HepG2 (cell line): ENCODE results near the gene ZFR. TPM values are rescaled to one million over a fixed set of nuclear protein-coding genes. Genes with fewer than 3 reads are reported as not detected.

Experiments
- ADNP ChIP-seq: sonication (generic); formaldehyde crosslinking; IDR thresholded peaks from 2 replicates; pipeline ENCODE4 v1.4.0; 2020; ENCODE audit warnings: missing genetic modification reagents
- ASH2L ChIP-seq: fragments of 300-600, 200-600 bp; sonication (generic); IDR thresholded peaks from 2 replicates; pipeline ENCODE4 v1.7.0; 2017; ENCODE audit warnings: low read depth, mild to moderate bottlenecking, moderate library complexity, mixed read lengths, low read length; ENCODE audit not compliant: insufficient read length
- DPF2 ChIP-seq: sonication (generic); formaldehyde crosslinking; IDR thresholded peaks from 2 replicates; pipeline ENCODE4 v1.4.0; 2020; ENCODE audit warnings: mild to moderate bottlenecking, low read depth, missing genetic modification reagents, borderline replicate concordance
- GMEB2 ChIP-seq: IDR thresholded peaks from 2 replicates; pipeline ENCODE4 v1.6.1; 2016; ENCODE audit warnings: missing biosample characterization, missing genetic modification reagents, low read depth
- MED1 ChIP-seq: sonication (generic); formaldehyde crosslinking; IDR thresholded peaks from 2 replicates; pipeline ENCODE4 v1.4.0; 2020; ENCODE audit warnings: missing genetic modification reagents
- MYPOP ChIP-seq: sonication (generic); formaldehyde crosslinking; IDR thresholded peaks from 2 replicates; pipeline ENCODE4 v1.8.1; 2023; ENCODE audit warnings: mild to moderate bottlenecking, moderate library complexity, missing genetic modification reagents
- PHF20 ChIP-seq: sonication (generic); formaldehyde crosslinking; IDR thresholded peaks from 2 replicates; pipeline ENCODE4 v1.5.0; 2020; ENCODE audit warnings: mild to moderate bottlenecking, missing genetic modification reagents
- RAD21 ChIP-seq: fragments of 450-650 bp; formaldehyde crosslinking; IDR thresholded peaks from 2 replicates; pipeline ENCODE4 v1.5.0; 2020; ENCODE audit warnings: mild to moderate bottlenecking
- RNF219 ChIP-seq: sonication (generic); formaldehyde crosslinking; IDR thresholded peaks from 2 replicates; pipeline ENCODE4 v1.5.0; 2020; ENCODE audit warnings: mild to moderate bottlenecking, missing genetic modification reagents
- SMAD9 ChIP-seq: sonication (generic); formaldehyde crosslinking; IDR thresholded peaks from 2 replicates; pipeline ENCODE4 v1.5.1; 2020; ENCODE audit warnings: mild to moderate bottlenecking, missing genetic modification reagents
- SNAPC5 ChIP-seq: sonication (generic); formaldehyde crosslinking; IDR thresholded peaks from 2 replicates; pipeline ENCODE4 v1.8.1; 2023; ENCODE audit warnings: mild to moderate bottlenecking, missing genetic modification reagents, borderline replicate concordance
- SOX13 ChIP-seq, 3 experiments: fragments of 450-650 bp in 1 of 3; sonication (generic) in 1 of 3; formaldehyde crosslinking in 1 of 3; IDR thresholded peaks in 2 of 3; conservative IDR thresholded peaks in 1 of 3; 2 replicates each; pipeline versions ENCODE4 v1.5.0 to v1.6.1; 2016 to 2020; ENCODE audit warnings: antibody characterized with exemption in 1 of 3, mild to moderate bottlenecking in 1 of 3, missing compliant biosample characterization in 1 of 3, missing genetic modification reagents in 1 of 3, moderate library complexity in 1 of 3
- STAG1 ChIP-seq: sonication (generic); formaldehyde crosslinking; IDR thresholded peaks from 2 replicates; pipeline ENCODE4 v1.4.0; 2020; ENCODE audit warnings: missing genetic modification reagents
- TAF15 ChIP-seq: fragments of 200-400 bp; formaldehyde crosslinking; IDR thresholded peaks from one replicate; pipeline ENCODE4 v1.6.1; 2018; ENCODE audit warnings: mild to moderate bottlenecking, low read depth, low read length; ENCODE audit not compliant: poor library complexity, severe bottlenecking
- ZFX ChIP-seq: sonication (generic); formaldehyde crosslinking; IDR thresholded peaks from 2 replicates; pipeline ENCODE4 v1.4.0; 2020; ENCODE audit warnings: mild to moderate bottlenecking, low read depth, missing genetic modification reagents, moderate library complexity
- ZNF207 ChIP-seq: fragments of 450-650 bp; IDR thresholded peaks from 2 replicates; pipeline ENCODE4 v1.6.1; 2016; ENCODE audit warnings: antibody characterized with exemption, borderline replicate concordance
- ZNF331 ChIP-seq: sonication (generic); formaldehyde crosslinking; IDR thresholded peaks from 2 replicates; pipeline ENCODE4 v1.4.0; 2020; ENCODE audit warnings: missing genetic modification reagents
- ZNF362 ChIP-seq: sonication (generic); formaldehyde crosslinking; IDR thresholded peaks from 2 replicates; pipeline ENCODE4 v1.4.0; 2020; ENCODE audit warnings: missing genetic modification reagents, mild to moderate bottlenecking, borderline replicate concordance
- ZNF607 ChIP-seq: sonication (generic); formaldehyde crosslinking; IDR thresholded peaks from 2 replicates; pipeline ENCODE4 v1.5.1; 2020; ENCODE audit warnings: missing genetic modification reagents, mild to moderate bottlenecking, borderline replicate concordance
- ZNF761 ChIP-seq: sonication (generic); formaldehyde crosslinking; conservative IDR thresholded peaks from 2 replicates; pipeline ENCODE4 v1.4.0; 2020; ENCODE audit warnings: mild to moderate bottlenecking, missing genetic modification reagents
- ZNF841 ChIP-seq: sonication (generic); formaldehyde crosslinking; IDR thresholded peaks from 2 replicates; pipeline ENCODE4 v1.8.1; 2023; ENCODE audit warnings: missing genetic modification reagents, borderline replicate concordance
- ZSCAN22 ChIP-seq: sonication (generic); formaldehyde crosslinking; IDR thresholded peaks from 2 replicates; pipeline ENCODE4 v1.4.0; 2020; ENCODE audit warnings: mild to moderate bottlenecking, missing genetic modification reagents
- polyA plus RNA-seq, 8 experiments: library from polyadenylated mRNA; depleted of rRNA in 3 of 8; stranded (reverse) in 7 of 8; unstranded in 1 of 8; fragments of >200 nt; fragmentation: Illumina TruSeq in 4 of 8; extraction: Trizol in 4 of 8; gene quantifications; 2 replicates each; pipeline versions ENCODE4 v1.2.1 to v1.2.3, GENCODE V29; 2011 to 2016; ENCODE audit warnings: low read depth in 4 of 8, missing spikeins in 1 of 8, mixed read lengths in 1 of 8; ENCODE audit not compliant: insufficient read depth in 1 of 8
- total RNA-seq, 5 experiments: library from RNA; depleted of rRNA; stranded (reverse); fragments of >200 nt; fragmentation: Illumina TruSeq; extraction: Trizol; gene quantifications; 2 replicates each; pipeline ENCODE4 v1.2.3, GENCODE V29; 2016; ENCODE audit warnings: low read depth in 1 of 5

ZFR gene
- total and polyA plus RNA-seq, 2 of the 13 experiments (the other 11 are each of a cell fraction or from before 2014, with no cell fraction given), result 89.0 to 92.8 TPM

GRCh38 chr5:32490972-32491557, 46.5 kb upstream of the ZFR start (continued):
- no peak for TF ChIP-seq ZNF761 (CRISPR knock-in tag)
- TF ChIP-seq STAG1 (CRISPR knock-in tag), result no peak
- TF ChIP-seq ASH2L, result no peak
- no peak for TF ChIP-seq TAF15
- TF ChIP-seq ZNF331 (CRISPR knock-in tag), result peak; percentile 54; the same call in 1 of the 2 replicates
- TF ChIP-seq MED1, result peak; percentile 48; the same call in 1 of the 2 replicates
- no peak for TF ChIP-seq ZNF362 (CRISPR knock-in tag)
- peak; percentile 32; the same call in 1 of the 2 replicates for TF ChIP-seq ZFX (CRISPR knock-in tag)
- no peak for TF ChIP-seq ZNF607 (CRISPR knock-in tag)
- no peak for TF ChIP-seq SNAPC5
- TF ChIP-seq PHF20 (CRISPR knock-in tag), result no peak
- no peak for TF ChIP-seq DPF2 (CRISPR knock-in tag)
- TF ChIP-seq RNF219 (CRISPR knock-in tag), result no peak
- no peak for TF ChIP-seq RAD21
- TF ChIP-seq ZNF207, result no peak
- TF ChIP-seq SOX13 (IDR thresholded peaks at IDR 0.05), result 0 out of 2 replicates have a peak, but pooled peaks have one; percentile 21
- peak in 1 of 2 experiments; percentile 16; a peak in 1 of 4 replicates for TF ChIP-seq SOX13 (CRISPR knock-in tag; conservative IDR thresholded peaks at IDR 0.05 in 1 of 2, IDR thresholded peaks at IDR 0.05 in 1 of 2)
- TF ChIP-seq ADNP, result no peak
- TF ChIP-seq MYPOP (CRISPR knock-in tag), result 0 out of 2 replicates have a peak, but pooled peaks have one; percentile 41
- no peak for TF ChIP-seq ZNF841 (CRISPR knock-in tag)
- TF ChIP-seq GMEB2 (CRISPR knock-in tag), result no peak
- TF ChIP-seq ZSCAN22 (CRISPR knock-in tag), result no peak
- TF ChIP-seq SMAD9, result no peak
